HG02938 (cell line): Measurements from ENCODE around the gene NDN.
"Not testable (repeated sequence)": the region's sequence is repeated elsewhere in the genome, so short reads cannot be mapped to it uniquely, and the experiment has no call there.

ENCODE experiments used
- ATAC-seq: cut with Tn5 transposase; IDR thresholded peaks from one replicate; pipeline ENCODE4 v1.9.1; 2021; ENCODE audit warnings: mild to moderate bottlenecking, moderate library complexity; ENCODE audit not compliant: unreplicated experiment

The NDN gene

DNA sequence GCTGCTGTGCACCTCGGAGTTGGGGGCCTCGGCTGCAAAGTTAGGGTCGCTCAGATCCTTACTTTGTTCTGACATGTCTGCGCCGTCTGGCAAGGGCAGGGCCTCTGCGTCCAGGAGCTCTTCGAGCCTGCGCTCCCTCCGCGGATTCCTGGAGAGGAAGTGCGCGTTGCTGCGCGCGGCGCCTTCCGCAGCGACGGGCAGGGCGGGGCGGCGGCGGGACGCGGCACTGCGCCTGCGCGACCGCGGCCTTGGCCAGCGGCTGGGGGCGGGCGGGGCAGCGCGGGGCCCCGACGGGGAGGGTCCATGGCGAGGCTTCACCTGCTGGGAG, at the start of gene NDN:
Gene NDN (minus strand): TSS at position 163 of the 328 bp plus-strand sequence. CDS start 88 bp downstream, at position 75.
- no peak for ATAC-seq

DNA sequence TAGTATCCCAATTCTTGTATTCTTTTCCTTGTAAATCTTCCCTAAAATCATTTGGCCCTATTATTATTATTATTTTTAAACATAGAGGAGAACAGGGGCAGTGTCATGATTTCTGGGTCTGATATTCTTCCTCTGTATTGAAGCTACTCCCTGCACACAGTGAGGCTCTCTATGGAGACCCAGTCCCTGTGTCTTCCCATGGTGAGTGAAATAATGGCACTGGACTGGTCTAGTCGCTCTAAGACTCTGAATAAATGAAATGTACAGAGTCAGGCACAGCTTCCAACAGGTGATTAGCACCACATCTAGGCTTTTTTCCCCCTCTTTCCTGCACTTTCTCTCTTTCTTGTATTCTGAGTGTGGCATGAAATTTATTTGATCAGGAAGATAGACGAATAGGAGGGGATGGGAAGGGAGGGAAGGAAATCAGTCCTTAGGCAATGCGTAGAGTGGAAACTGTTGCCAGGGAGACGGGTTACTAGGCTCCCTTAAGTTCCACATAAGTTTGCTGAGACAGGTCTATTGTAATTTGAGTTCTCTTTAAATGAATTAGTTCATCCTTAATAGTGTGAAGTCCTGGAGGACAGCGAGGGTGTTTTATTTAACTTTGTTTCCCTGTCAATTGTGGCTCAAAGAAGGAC, 49.0 kb upstream of the NDN start:
- ATAC-seq, result no peak

DNA sequence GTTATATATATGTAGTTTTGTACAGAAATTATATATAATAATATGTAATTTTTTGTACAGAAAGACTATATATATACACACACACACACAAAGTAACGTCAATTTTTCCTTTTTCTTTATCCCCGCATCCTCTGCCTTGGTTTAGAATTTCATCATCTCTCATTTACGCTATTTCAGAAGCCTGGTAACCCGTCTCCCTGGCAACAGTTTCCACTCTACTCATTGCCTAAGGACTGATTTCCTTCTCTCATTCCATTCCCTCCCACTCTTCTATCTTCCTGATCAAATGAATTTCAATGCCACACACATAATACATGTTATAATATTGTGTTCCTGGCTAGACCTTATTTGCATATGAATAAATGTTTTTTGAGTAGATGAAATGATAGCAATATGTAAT, 47.8 kb upstream of the NDN start:
- ATAC-seq, result no peak

DNA sequence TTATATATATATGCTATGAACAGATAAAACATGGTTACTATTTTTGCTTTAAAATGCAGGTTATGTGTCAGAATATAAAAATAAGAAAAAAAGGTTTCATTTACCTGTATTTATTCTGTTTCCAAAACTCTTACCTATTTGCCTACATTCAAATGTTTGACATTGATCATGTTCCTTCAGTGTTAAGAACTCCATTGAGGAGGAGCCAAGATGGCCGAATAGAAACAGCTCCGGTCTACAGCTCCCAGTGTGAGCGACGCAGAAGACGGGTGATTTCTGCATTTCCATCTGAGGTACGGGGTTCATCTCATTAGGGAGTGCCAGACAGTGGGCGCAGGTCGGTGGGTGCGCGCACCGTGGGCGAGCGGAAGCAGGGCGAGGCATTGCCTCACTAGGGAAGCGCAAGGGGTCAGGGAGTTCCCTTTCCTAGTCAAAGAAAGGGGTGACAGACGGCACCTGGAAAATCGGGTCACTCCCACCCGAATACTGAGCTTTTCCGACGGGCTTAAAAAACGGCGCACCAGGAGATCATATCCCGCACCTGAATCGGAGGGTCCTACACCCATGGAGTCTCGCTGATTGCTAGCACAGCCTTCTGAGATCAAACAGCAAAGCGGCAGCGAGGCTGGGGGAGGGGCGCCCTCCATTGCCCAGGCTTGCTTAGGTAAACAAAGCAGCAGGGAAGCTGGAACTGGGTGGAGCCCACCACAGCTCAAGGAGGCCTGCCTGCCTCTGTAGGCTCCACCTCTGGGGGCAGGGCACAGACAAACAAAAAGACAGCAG, 27.0 kb upstream of the NDN start:
- not testable (repeated sequence) for ATAC-seq

DNA sequence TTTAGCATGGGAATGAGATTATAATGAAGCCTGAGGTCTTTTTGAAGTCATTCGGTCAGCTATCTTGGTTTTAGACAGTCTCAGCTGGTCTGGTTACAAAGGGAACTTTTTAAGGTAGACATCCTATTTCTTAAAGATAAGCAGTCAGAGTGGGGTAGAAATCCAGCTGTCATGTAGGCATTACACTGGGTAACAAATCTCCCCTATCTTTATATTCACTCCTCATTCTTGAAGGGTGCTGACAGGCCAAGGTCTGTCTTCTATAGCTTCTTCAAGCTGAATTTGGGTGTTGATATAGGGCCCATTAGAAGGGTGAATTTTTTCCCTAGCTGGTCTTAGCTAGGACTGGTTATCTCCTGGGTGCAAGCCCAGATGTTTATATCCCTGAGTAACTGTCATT, 21.2 kb upstream of the NDN start:
- no peak for ATAC-seq

DNA sequence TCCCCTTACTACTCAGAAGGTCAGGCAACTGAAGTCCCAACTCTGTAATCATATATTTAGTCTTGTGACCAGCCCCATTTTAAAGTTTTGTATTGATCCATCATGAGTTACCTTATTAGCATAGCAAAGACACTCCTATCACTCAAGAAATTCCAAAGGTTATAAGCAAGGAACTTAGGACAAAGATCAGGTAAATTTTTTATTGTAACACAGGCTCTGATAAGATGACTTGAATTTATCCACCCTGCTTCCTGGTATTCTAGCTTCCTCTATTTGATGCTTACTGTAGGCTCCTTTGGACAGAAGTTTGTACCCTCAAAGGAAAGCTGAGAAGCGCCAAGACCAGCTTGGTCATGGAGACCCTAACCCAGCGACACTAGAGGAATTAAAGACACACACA, 8.2 kb upstream of the NDN start:
- ATAC-seq, result no peak

- ATAC-seq, result no peak
Measured at GRCh38 chr15:23694592-23694991, 7.5 kb upstream of the NDN start.

- no peak for ATAC-seq
Measured at GRCh38 chr15:23690450-23690852, 3.3 kb upstream of the NDN start.

- no peak for ATAC-seq
Measured at GRCh38 chr15:23690015-23690414, 2.9 kb upstream of the NDN start.

GRCh38 chr15:23686466-23687142, 501 bp downstream of the NDN start:
- no peak for ATAC-seq

- no peak for ATAC-seq
Measured at GRCh38 chr15:23671481-23671880, 15.6 kb downstream of the NDN start.

DNA sequence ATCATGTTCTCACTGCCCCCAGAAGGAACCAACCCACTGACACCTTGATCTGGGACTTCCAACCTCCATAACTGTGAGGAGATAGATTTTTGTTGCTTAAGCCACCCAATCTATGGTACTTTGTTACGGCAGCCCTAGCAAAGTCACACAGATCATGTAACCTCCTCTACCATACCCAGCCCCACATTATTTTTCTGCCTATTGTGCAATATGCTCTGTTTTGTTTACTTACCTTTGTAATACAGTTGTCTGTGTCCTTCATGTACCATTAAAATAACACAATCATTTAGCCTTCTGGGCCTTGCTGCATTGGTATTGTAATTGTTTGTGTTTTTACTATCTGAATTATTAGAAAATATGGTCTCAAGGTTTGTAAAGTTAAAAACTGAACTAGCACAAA, 16.1 kb downstream of the NDN start:
- ATAC-seq, result no peak

- no peak for ATAC-seq
Measured at GRCh38 chr15:23663232-23663631, 23.9 kb downstream of the NDN start.

GRCh38 chr15:23648920-23649515, 38.1 kb downstream of the NDN start:
- ATAC-seq, result no peak

GRCh38 chr15:23647421-23648370, 39.4 kb downstream of the NDN start, which contains the start of gene MAGEL2:
Gene MAGEL2 (minus strand): TSS chr15:23647867. CDS start chr15:23647742, 125 bp downstream.
- ATAC-seq, result no peak

- ATAC-seq, result no peak
Measured at GRCh38 chr15:23647001-23647295, 40.2 kb downstream of the NDN start.

DNA sequence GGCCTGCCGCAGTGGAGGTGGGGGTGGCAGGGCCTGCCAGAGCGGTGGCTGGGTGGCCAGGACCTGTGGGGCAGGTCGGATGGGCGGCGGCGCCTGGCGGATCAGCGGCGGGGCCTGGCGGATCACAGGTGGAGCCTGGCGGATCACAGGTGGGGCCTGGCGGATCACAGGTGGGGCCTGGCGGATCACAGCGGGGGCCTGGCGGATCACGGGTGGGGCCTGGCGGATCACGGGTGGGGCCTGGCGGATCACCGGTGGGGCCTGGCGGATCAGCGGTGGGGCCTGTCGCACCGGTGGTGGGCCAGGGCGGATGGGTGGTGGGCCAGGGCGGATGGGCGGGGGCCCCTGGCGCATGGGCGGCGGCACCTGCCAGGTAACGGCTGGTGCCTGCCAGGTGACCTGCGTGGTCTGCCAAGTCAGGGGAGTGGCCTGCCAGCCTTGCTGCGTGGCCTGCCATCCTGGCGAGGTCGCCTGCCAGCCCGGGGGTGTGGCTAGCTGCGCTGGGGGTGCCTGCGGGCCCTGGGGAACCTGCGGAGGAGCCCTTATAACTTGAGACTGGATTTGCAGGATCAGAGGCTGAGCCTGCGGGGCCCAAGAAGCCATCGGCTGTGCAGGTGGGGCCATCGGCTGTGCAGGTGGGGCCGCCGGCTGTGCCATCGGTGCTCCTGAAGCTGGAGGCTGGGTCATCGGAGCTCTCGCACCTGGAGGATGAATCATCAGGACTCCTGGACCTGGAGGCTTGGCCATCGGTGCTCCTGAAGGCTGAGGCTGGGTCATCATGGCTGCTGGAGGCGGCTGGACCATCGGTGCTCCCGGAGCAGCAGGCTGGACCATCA, 40.7 kb downstream of the NDN start:
- ATAC-seq, result no peak

- ATAC-seq, result no peak
Measured at GRCh38 chr15:23645371-23646164, 41.5 kb downstream of the NDN start.

- ATAC-seq, result no peak
Measured at GRCh38 chr15:23644829-23645228, 42.3 kb downstream of the NDN start.
